H1 (cell line): ENCODE measurements around the gene SYDE1. TPM values are rescaled to one million over a fixed set of nuclear protein-coding genes. Genes with fewer than 3 reads are reported as not detected.

ENCODE experiments used
- CTCF ChIA-PET: fragments of 300-600 bp; sonication (Branson Sonifier 250); formaldehyde crosslinking; loops from one replicate; lab custom pipeline; 2021; ENCODE audit not compliant: partially characterized antibody; lab: Charles Lee
- POLR2A ChIA-PET: fragments of 300-600 bp; sonication (Branson Sonifier 250); formaldehyde crosslinking; loops from one replicate; lab custom pipeline; 2021; ENCODE audit warnings: inconsistent platforms; ENCODE audit not compliant: partially characterized antibody; lab: Charles Lee
- DNase-seq, 2 experiments: peaks; one replicate each; pipeline versions ENCODE4 v3.0.0 to v3.0.0-alpha.2; 2010 to 2022; ENCODE audit warnings: low spot score in 2 of 2, low read depth in 1 of 2, mixed read lengths in 1 of 2
- FAIRE-seq: peaks from 2 replicates; lab custom pipeline; 2011; peaks lifted over from hg19 to GRCh38; lab: Jason Lieb, UNC
- H2AFZ ChIP-seq: 2 replicates; pipeline ENCODE4 v1.8.1; 2012; ENCODE audit warnings: low read length, inconsistent platforms
- H2AK5ac ChIP-seq: 2 replicates; pipeline ENCODE4 v1.6.1; 2013; ENCODE audit warnings: low read depth, low read length
- H2BK120ac ChIP-seq: replicated peaks from 2 replicates; pipeline ENCODE3; 2013; ENCODE audit warnings: low read depth, low read length, inconsistent platforms
- H2BK12ac ChIP-seq: 2 replicates; pipeline ENCODE4 v1.6.1; 2013; ENCODE audit warnings: low read depth, low read length
- H2BK15ac ChIP-seq: 2 replicates; pipeline ENCODE4 v1.6.1; 2013; ENCODE audit warnings: low read length
- H2BK20ac ChIP-seq: 2 replicates; pipeline ENCODE4 v1.6.1; 2013; ENCODE audit warnings: low read length
- H2BK5ac ChIP-seq: 2 replicates; pipeline ENCODE4 v1.6.1; 2013; ENCODE audit warnings: low read depth, low read length
- H3K14ac ChIP-seq: 2 replicates; pipeline ENCODE4 v1.6.1; 2013; ENCODE audit warnings: inconsistent platforms; ENCODE audit not compliant: insufficient read length
- H3K18ac ChIP-seq: 2 replicates; pipeline ENCODE4 v1.6.1; 2013; ENCODE audit warnings: low read length; ENCODE audit errors: extremely low read depth
- H3K23ac ChIP-seq: 2 replicates; pipeline ENCODE4 v1.6.1; 2013; ENCODE audit warnings: inconsistent platforms; ENCODE audit not compliant: insufficient read length
- H3K23me2 ChIP-seq: 2 replicates; pipeline ENCODE4 v1.6.1; 2013; ENCODE audit warnings: low read depth, low read length
- H3K27ac ChIP-seq: 2 replicates; pipeline ENCODE4 v1.6.1; 2011; ENCODE audit warnings: low read depth, low read length, inconsistent platforms
- H3K27me3 ChIP-seq, 4 experiments: replicated peaks in 1 of 4; 1 replicate in 1 of 4; 2 replicates in 3 of 4; pipeline versions ENCODE4 v1.6.1 to v1.8.1; 2011 to 2013; ENCODE audit warnings: low read length in 3 of 4, mild to moderate bottlenecking in 3 of 4, inconsistent platforms in 2 of 4, mixed read lengths in 2 of 4, moderate library complexity in 1 of 4; ENCODE audit not compliant: control insufficient read depth in 3 of 4, insufficient read depth in 3 of 4; ENCODE audit errors: extremely low read depth in 1 of 4
- H3K36me3 ChIP-seq, 4 experiments: 2 replicates each; pipeline versions ENCODE4 v1.6.1 to v1.8.1; 2011 to 2013; ENCODE audit warnings: mild to moderate bottlenecking in 4 of 4, low read length in 3 of 4, moderate library complexity in 2 of 4, control low read depth in 1 of 4, inconsistent platforms in 1 of 4; ENCODE audit not compliant: insufficient read depth in 4 of 4, control insufficient read depth in 2 of 4
- H3K4ac ChIP-seq: replicated peaks from 2 replicates; pipeline ENCODE3; 2013; ENCODE audit warnings: low read length, low read depth, mixed read lengths, inconsistent platforms; ENCODE audit not compliant: insufficient read length
- H3K4me1 ChIP-seq, 4 experiments: replicated peaks in 1 of 4; 1 replicate in 1 of 4; 2 replicates in 3 of 4; pipeline versions ENCODE4 v1.6.1 to v1.8.1; 2011 to 2013; ENCODE audit warnings: low read length in 3 of 4, inconsistent platforms in 2 of 4, mixed read lengths in 1 of 4; ENCODE audit not compliant: insufficient read depth in 4 of 4, control insufficient read depth in 3 of 4
- H3K4me2 ChIP-seq, 2 experiments: 2 replicates each; pipeline versions ENCODE4 v1.6.1 to v1.8.1; 2011 to 2013; ENCODE audit warnings: low read depth in 2 of 2, low read length in 2 of 2, control low read depth in 1 of 2, inconsistent platforms in 1 of 2, mild to moderate bottlenecking in 1 of 2; ENCODE audit not compliant: insufficient read depth in 1 of 2
- H3K4me3 ChIP-seq, 4 experiments: fragments of 200-600, 300-600 bp in 1 of 4; sonication (generic), shearing (Covaris generic), sonication (Bioruptor Twin) in 1 of 4; 2 replicates each; pipeline versions ENCODE4 v1.5.1 to v1.8.1; 2011 to 2016; ENCODE audit warnings: low read length in 4 of 4, low read depth in 3 of 4, control low read depth in 2 of 4, inconsistent platforms in 2 of 4, mild to moderate bottlenecking in 2 of 4, mixed read lengths in 1 of 4, moderate library complexity in 1 of 4; ENCODE audit not compliant: insufficient read depth in 2 of 4; ENCODE audit errors: extremely low read depth in 1 of 4
- H3K56ac ChIP-seq: replicated peaks from 2 replicates; pipeline ENCODE3; 2013; ENCODE audit warnings: low read depth, mild to moderate bottlenecking, mixed read lengths, low read length, inconsistent platforms; ENCODE audit not compliant: insufficient read length
- H3K79me1 ChIP-seq: 2 replicates; pipeline ENCODE4 v1.6.1; 2013; ENCODE audit warnings: low read depth, low read length, control low read depth
- H3K79me2 ChIP-seq, 2 experiments: 2 replicates each; pipeline versions ENCODE4 v1.6.1 to v1.8.1; 2012 to 2013; ENCODE audit warnings: low read length in 2 of 2, mild to moderate bottlenecking in 2 of 2, inconsistent platforms in 1 of 2; ENCODE audit not compliant: insufficient read depth in 2 of 2, control insufficient read depth in 1 of 2
- H3K9ac ChIP-seq, 4 experiments: replicated peaks in 1 of 4; 1 replicate in 1 of 4; 2 replicates in 3 of 4; pipeline versions ENCODE4 v1.6.1 to v1.8.1; 2011 to 2013; ENCODE audit warnings: low read depth in 3 of 4, low read length in 3 of 4, control low read depth in 2 of 4, mild to moderate bottlenecking in 2 of 4, moderate library complexity in 2 of 4, inconsistent platforms in 1 of 4; ENCODE audit errors: extremely low read depth in 1 of 4
- H3K9me3 ChIP-seq, 2 experiments: 2 replicates each; pipeline versions ENCODE4 v1.6.1 to v1.8.1; 2012 to 2013; ENCODE audit warnings: mild to moderate bottlenecking in 2 of 2, moderate library complexity in 2 of 2, control low read depth in 1 of 2, inconsistent platforms in 1 of 2, low read depth in 1 of 2, low read length in 1 of 2, mixed read lengths in 1 of 2; ENCODE audit not compliant: insufficient read depth in 2 of 2
- H4K20me1 ChIP-seq, 2 experiments: replicated peaks in 1 of 2; 2 replicates each; pipeline versions ENCODE3 to v1.8.1; 2011 to 2013; ENCODE audit warnings: inconsistent platforms in 2 of 2, low read length in 2 of 2, mild to moderate bottlenecking in 1 of 2; ENCODE audit not compliant: insufficient read depth in 2 of 2, control insufficient read depth in 1 of 2
- H4K5ac ChIP-seq: 2 replicates; pipeline ENCODE4 v1.6.1; 2013; ENCODE audit warnings: low read length, low read depth, mixed read lengths, inconsistent platforms; ENCODE audit not compliant: insufficient read length
- H4K8ac ChIP-seq: 2 replicates; pipeline ENCODE4 v1.8.0; 2013; ENCODE audit warnings: mild to moderate bottlenecking, moderate library complexity, low read length, inconsistent platforms; ENCODE audit not compliant: insufficient read depth; ENCODE audit errors: extremely low read depth
- H4K91ac ChIP-seq: replicated peaks from 2 replicates; pipeline ENCODE3; 2013; ENCODE audit warnings: low read length, mixed read lengths, inconsistent platforms; ENCODE audit not compliant: insufficient read length
- BACH1 ChIP-seq: IDR thresholded peaks from 2 replicates; pipeline ENCODE4 v1.6.1; 2012; ENCODE audit warnings: low read length, improper control_type of control experiment
- BCL11A ChIP-seq, 2 experiments: IDR thresholded peaks; one replicate each; pipeline ENCODE4 v1.6.1; 2011; ENCODE audit warnings: low read depth in 2 of 2, low read length in 2 of 2, mild to moderate bottlenecking in 2 of 2
- BRCA1 ChIP-seq: IDR thresholded peaks from 2 replicates; pipeline ENCODE4 v1.6.1; 2012; ENCODE audit warnings: low read depth, low read length, improper control_type of control experiment
- CBX5 ChIP-seq: fragments of 300-800, 300-1000 bp; sonication (generic); IDR thresholded peaks from 2 replicates; pipeline ENCODE4 v1.7.1; 2016; ENCODE audit warnings: antibody characterized with exemption, low read length, low read depth
- CHD1 ChIP-seq: IDR thresholded peaks from 2 replicates; pipeline ENCODE4 v1.6.1; 2012; ENCODE audit warnings: low read depth, low read length, improper control_type of control experiment
- CREB1 ChIP-seq: IDR thresholded peaks from 2 replicates; pipeline ENCODE4 v1.6.1; 2012; ENCODE audit warnings: inconsistent platforms
- CTBP2 ChIP-seq: IDR thresholded peaks from 2 replicates; pipeline ENCODE4 v1.7.0; 2011; ENCODE audit warnings: borderline replicate concordance, mild to moderate bottlenecking, moderate library complexity, mixed read lengths, low read length; ENCODE audit not compliant: insufficient read depth, insufficient read length
- EP300 ChIP-seq, 2 experiments: IDR thresholded peaks; 1 replicate in 1 of 2; 2 replicates in 1 of 2; pipeline ENCODE4 v1.6.1; 2011 to 2012; ENCODE audit warnings: low read depth in 2 of 2, low read length in 2 of 2, mild to moderate bottlenecking in 2 of 2, borderline replicate concordance in 1 of 2, inconsistent platforms in 1 of 2, moderate library complexity in 1 of 2
- NRF1 ChIP-seq: IDR thresholded peaks from 2 replicates; pipeline ENCODE4 v1.6.1; 2011; ENCODE audit warnings: mild to moderate bottlenecking, low read depth, low read length, improper control_type of control experiment
- RFX5 ChIP-seq: IDR thresholded peaks from 2 replicates; pipeline ENCODE4 v1.6.1; 2011; ENCODE audit warnings: low read depth, low read length, improper control_type of control experiment, borderline replicate concordance
- SIX5 ChIP-seq: IDR thresholded peaks from 2 replicates; pipeline ENCODE4 v1.6.1; 2011; ENCODE audit warnings: mild to moderate bottlenecking, low read depth, low read length
- SUZ12 ChIP-seq: fragments of 200-600 bp; sonication (generic); IDR thresholded peaks from 2 replicates; pipeline ENCODE4 v1.6.1; 2012; ENCODE audit warnings: mild to moderate bottlenecking, inconsistent platforms, low read length, moderate library complexity, mixed read lengths
- YY1 ChIP-seq: IDR thresholded peaks from 2 replicates; pipeline ENCODE4 v1.6.1; 2011; ENCODE audit warnings: low read depth, mild to moderate bottlenecking, low read length
- WGBS, 2 experiments: shearing (Covaris generic) in 1 of 2; methylation state at CpG; one replicate each; pipeline versions ENCODE4 v1.1.6 to v1.1.7; 2013 to 2015; ENCODE audit warnings: low lambda C conversion rate in 2 of 2, mixed read lengths in 2 of 2, inconsistent platforms in 1 of 2, low coverage in 1 of 2, missing lambda C conversion rate in 1 of 2; ENCODE audit not compliant: insufficient replicate concordance in 2 of 2, insufficient coverage in 1 of 2, insufficient read length in 1 of 2; ENCODE audit errors: extremely low coverage in 1 of 2, missing lambda C conversion rate in 1 of 2; 5-methylcytosine and 5-hydroxymethylcytosine counted together
- polyA plus RNA-seq, 7 experiments: library from polyadenylated mRNA; depleted of rRNA in 3 of 7; stranded (reverse) in 5 of 7; unstranded in 2 of 7; fragments of >200 nt in 5 of 7; fragments of 200-250 nt in 2 of 7; gene quantifications; 1 replicate in 5 of 7; 2 replicates in 1 of 7; 4 replicates in 1 of 7; pipeline versions ENCODE4 v1.2.1 to v1.2.3, GENCODE V29; 2011 to 2013; ENCODE audit warnings: missing spikeins in 2 of 7, mixed read lengths in 2 of 7
- total RNA-seq: library from RNA; stranded (reverse); fragmentation: NEBNext Ultra II Directional; extraction: Animal tissue kit (Norgen Biotek cat#: 25700); gene quantifications from 2 replicates; pipeline ENCODE4 v1.2.1, GENCODE V29; 2021

Gene SYDE1
- total and polyA plus RNA-seq, 2 of the 8 experiments (the other 6 are each of a cell fraction or from before 2014, with no cell fraction given): 12.0 to 16.8 TPM

DNA sequence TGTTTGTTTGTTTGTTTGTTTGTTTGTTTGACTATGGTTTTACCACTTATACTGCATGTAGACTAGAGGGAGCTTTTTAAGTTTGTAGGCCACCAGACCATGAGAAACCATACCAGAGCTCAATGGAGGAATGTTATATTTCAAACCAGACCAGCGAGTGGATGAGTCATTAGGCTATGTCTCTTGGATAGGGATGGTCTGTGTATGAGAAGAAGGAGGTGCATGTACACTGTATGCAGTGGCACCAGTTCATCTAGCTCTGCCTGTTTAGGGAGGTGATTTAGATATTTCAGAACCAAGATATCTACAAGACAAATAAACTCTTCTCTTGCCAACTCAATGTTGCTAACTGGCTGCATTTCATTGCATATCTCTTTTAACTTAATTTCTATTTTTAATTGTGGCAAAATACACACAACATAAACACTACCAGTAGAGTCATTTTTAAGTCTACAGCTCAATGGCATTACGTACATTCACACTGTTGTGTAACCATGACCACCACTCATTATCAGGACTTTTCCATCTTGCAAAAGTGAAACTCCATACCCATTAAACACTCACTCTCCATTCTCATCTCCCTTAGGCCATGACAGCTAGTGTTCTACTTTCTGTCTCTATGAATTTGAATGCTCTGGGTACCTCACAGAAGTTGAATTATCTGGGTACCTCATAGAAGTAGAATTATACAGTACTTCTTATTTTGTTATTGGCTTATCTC, 29.2 kb downstream of the SYDE1 start:
- Histone ChIP-seq H3K23ac (no peak overlapping the region), H2BK120ac (no peak overlapping the region), H3K79me2 (no peaks in the 10 kb centered on the region), H3K4ac (no peak overlapping the region), H3K36me3 (no peaks in the 10 kb centered on the region), H4K91ac (no peak overlapping the region), H3K14ac (no peak overlapping the region), H3K56ac (no peak overlapping the region), H3K27ac (no peak overlapping the region), H4K5ac (no peak overlapping the region), H3K18ac (no peak overlapping the region), H2BK5ac (no peak overlapping the region), H3K4me2 (no peak overlapping the region), H2BK12ac (no peak overlapping the region), H4K8ac (no peak overlapping the region), H2BK20ac (no peak overlapping the region), H2AK5ac (no peak overlapping the region), H4K20me1 (no peaks in the 10 kb centered on the region), H3K9ac (no peak overlapping the region), H2AFZ (no peak overlapping the region), H3K27me3 (no peaks in the 10 kb centered on the region; a peak in 2 of 7 replicates), H3K4me3 (no peak overlapping the region), H3K9me3 (peaks cover 0 to 11% of the 10 kb centered on the region in 2 experiments; a peak in 2 of 4 replicates), H3K23me2 (no peaks in the 10 kb centered on the region), H3K79me1 (no peaks in the 10 kb centered on the region), H2BK15ac (no peak overlapping the region), H3K4me1 (no peaks in the 10 kb centered on the region)
- DNase-seq (no peak), FAIRE-seq (no peak)
- 92% methylated on average over 2 of the region's 2 CpGs; no CpG with 5 or more reads in 1 of the 2 experiments for WGBS, 2 experiments
- POLR2A ChIA-PET: interaction anchor here (0.9 kb wide), 1 partner anchor 13 kb away, joined by 3 read pairs; no protein-coding TSS in a partner anchor
- CTCF ChIA-PET: interaction anchor here (0.9 to 3.0 kb wide), 2 partner anchors 14 to 18 kb away, joined by 3 to 10 read pairs; no protein-coding TSS in a partner anchor
- TF ChIP-seq BRCA1: no peak
- no peak for TF ChIP-seq SIX5
- no peak for TF ChIP-seq CBX5
- TF ChIP-seq CREB1: no peak
- TF ChIP-seq CHD1: no peak
- no peak for TF ChIP-seq BACH1
- no peak for TF ChIP-seq YY1
- TF ChIP-seq BCL11A (IDR thresholded peaks at IDR 0.05; ENCODE audit: low read depth in 2 of 2, low read length in 2 of 2): no peak
- no peak for TF ChIP-seq NRF1
- no peak for TF ChIP-seq EP300 (IDR thresholded peaks at IDR 0.05; ENCODE audit: borderline replicate concordance in 1 of 2, low read depth in 2 of 2, low read length in 2 of 2)
- no peak for TF ChIP-seq RFX5
- no peak for TF ChIP-seq CTBP2
- no peak for TF ChIP-seq SUZ12
